PFSK-1 (cell line): Measurements from ENCODE around the gene NUDT11.

Source experiments
- FOXP2 ChIP-seq: optimal IDR thresholded peaks from 2 replicates; pipeline ENCODE3; 2011; ENCODE audit warnings: borderline replicate concordance, control low read depth, inconsistent platforms; ENCODE audit not compliant: insufficient read depth; ENCODE audit errors: extremely low read length, extremely low read depth
- POLR2AphosphoS5 ChIP-seq: IDR thresholded peaks from 2 replicates; pipeline ENCODE4 v1.6.1; 2012; ENCODE audit warnings: low read depth, mild to moderate bottlenecking, control low read depth, low read length, moderate library complexity
- SIN3A ChIP-seq: IDR thresholded peaks from 2 replicates; pipeline ENCODE4 v1.6.1; 2012; ENCODE audit warnings: mild to moderate bottlenecking, low read length, moderate library complexity, borderline replicate concordance; ENCODE audit not compliant: insufficient read depth
- TAF1 ChIP-seq: IDR thresholded peaks from 2 replicates; pipeline ENCODE4 v1.6.1; 2012; ENCODE audit warnings: low read length, control low read depth, borderline replicate concordance; ENCODE audit not compliant: insufficient read depth
- TF ChIP-seq, protein P1 (sequence below), 2 experiments: IDR thresholded peaks; 2 replicates each; pipeline versions ENCODE4 v1.6.1 to v1.8.0; 2011 to 2012; ENCODE audit warnings: low read depth in 2 of 2, low read length in 2 of 2, control low read depth in 1 of 2, inconsistent platforms in 1 of 2, mild to moderate bottlenecking in 1 of 2, moderate library complexity in 1 of 2; ENCODE audit not compliant: insufficient read depth in 1 of 2

The NUDT11 gene

DNA sequence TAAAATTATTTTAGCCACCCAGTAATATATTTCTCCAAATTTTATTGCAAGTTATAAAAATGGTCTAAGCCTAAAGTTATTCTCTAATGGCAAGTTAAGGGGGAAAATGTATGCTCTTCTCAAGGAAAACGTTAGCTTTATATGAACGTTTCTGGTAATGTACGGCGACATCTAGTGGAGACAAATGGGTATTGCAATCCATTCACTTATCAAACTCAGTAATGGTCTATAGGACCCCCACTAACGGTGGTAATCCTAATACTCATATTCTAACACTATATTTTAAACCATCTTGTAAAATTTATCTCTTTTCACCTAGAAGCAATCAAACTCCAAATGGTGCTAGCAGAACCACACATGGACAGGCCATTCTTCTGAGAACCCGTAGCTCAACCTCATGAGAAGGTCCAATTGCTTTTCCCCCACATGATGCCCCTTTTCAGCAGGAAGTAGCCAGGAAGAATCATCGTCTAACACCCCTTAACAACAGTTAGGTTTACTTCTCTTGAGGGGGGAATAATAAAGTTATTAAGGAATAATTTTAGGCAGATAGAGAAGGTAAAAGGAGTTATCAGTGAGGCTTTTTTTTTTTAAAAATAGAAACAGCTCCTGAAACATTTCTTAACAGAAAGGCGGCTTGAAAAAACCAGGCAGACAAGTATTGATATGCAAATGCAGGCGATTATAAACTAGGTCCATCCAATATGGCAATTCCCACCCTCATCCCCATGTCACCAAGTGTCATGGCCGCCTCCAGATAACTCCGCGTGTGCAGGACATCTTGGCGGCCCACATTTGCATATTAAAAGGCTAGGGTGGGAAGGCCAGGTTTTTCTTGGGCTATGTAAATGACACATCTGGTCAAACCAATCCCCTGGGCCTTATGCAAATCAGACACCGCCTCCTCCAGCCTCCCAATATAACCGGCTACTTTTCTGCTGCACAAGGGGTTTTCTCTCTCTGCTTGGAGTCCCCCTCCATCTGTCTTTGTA lies 35.0 kb downstream of the NUDT11 start:
- TF ChIP-seq, protein P1, sequence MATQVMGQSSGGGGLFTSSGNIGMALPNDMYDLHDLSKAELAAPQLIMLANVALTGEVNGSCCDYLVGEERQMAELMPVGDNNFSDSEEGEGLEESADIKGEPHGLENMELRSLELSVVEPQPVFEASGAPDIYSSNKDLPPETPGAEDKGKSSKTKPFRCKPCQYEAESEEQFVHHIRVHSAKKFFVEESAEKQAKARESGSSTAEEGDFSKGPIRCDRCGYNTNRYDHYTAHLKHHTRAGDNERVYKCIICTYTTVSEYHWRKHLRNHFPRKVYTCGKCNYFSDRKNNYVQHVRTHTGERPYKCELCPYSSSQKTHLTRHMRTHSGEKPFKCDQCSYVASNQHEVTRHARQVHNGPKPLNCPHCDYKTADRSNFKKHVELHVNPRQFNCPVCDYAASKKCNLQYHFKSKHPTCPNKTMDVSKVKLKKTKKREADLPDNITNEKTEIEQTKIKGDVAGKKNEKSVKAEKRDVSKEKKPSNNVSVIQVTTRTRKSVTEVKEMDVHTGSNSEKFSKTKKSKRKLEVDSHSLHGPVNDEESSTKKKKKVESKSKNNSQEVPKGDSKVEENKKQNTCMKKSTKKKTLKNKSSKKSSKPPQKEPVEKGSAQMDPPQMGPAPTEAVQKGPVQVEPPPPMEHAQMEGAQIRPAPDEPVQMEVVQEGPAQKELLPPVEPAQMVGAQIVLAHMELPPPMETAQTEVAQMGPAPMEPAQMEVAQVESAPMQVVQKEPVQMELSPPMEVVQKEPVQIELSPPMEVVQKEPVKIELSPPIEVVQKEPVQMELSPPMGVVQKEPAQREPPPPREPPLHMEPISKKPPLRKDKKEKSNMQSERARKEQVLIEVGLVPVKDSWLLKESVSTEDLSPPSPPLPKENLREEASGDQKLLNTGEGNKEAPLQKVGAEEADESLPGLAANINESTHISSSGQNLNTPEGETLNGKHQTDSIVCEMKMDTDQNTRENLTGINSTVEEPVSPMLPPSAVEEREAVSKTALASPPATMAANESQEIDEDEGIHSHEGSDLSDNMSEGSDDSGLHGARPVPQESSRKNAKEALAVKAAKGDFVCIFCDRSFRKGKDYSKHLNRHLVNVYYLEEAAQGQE (IDR thresholded peaks at IDR 0.05; ENCODE audit: insufficient read depth in 1 of 2, low read depth in 2 of 2, low read length in 2 of 2) = no peak
- no peak for TF ChIP-seq POLR2AphosphoS5
- TF ChIP-seq TAF1 = no peak
- TF ChIP-seq FOXP2 = no peak

DNA sequence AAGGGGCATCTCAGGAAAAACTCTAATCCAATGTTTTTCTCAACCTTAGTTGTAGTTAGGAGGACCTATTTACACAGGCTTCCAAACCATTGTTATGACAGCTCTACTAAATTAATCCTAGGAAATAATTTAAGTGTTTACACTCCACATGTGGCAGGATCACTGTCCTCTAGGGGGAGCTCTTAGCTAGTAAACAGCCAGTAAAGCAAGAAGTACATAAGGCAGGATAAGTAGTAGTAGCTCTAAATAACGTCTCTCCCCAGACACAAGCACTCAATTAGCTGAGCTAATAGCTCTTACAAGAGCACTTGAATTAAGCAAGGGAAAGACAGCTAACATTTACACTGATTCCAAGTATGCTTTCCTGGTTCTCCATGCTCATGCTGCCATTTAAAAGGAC lies 37.3 kb downstream of the NUDT11 start:
- no peak for TF ChIP-seq POLR2AphosphoS5
- TF ChIP-seq, protein P1 (IDR thresholded peaks at IDR 0.05; ENCODE audit: insufficient read depth in 1 of 2, low read depth in 2 of 2, low read length in 2 of 2) = no peak
- no peak for TF ChIP-seq TAF1
- TF ChIP-seq SIN3A = no peak
- TF ChIP-seq FOXP2 = no peak

DNA sequence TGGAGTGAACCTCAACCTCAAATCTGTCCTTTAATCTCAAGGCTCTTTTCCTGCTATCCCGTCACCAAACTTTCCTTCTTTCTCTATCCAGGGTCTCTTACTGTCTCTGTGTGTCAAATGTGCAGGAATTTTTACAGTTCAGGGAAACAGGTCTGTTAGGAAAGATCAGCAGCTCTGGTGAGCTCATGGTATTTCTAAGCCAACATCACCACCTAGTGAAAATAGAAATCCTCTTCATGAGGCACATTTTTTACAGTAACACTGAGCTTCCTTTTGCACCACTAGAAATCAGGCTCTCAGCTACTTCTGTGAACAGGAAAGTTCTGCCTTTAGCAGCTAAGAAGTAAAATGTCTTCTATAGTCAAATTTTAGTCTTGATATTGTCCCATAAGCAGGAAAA lies 39.6 kb downstream of the NUDT11 start:
- TF ChIP-seq POLR2AphosphoS5 = no peak
- TF ChIP-seq SIN3A = no peak
- TF ChIP-seq, protein P1 (IDR thresholded peaks at IDR 0.05; ENCODE audit: insufficient read depth in 1 of 2, low read depth in 2 of 2, low read length in 2 of 2) = no peak
- no peak for TF ChIP-seq FOXP2
- no peak for TF ChIP-seq TAF1

DNA sequence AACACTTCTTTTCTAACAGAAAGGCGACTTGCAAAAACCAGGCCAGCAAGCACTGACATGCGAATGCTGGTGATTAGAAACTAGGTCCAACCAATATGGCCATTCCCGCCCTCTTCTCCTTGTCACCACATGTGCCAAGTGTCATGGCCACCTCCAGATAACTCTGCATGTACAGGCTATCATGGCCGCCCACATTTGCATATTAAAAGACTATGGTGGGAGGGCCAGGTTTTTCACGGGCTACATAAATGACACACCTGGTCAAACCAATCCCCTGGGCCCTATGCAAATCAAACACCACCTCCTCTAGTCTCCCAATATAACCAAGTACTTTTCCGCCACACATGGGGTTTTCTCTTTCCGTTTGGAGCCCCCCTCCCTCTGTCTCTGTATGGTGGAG lies 40.1 kb downstream of the NUDT11 start:
- TF ChIP-seq FOXP2 = no peak
- TF ChIP-seq, protein P1 (IDR thresholded peaks at IDR 0.05; ENCODE audit: insufficient read depth in 1 of 2, low read depth in 2 of 2, low read length in 2 of 2) = no peak
- no peak for TF ChIP-seq TAF1
- no peak for TF ChIP-seq SIN3A
- no peak for TF ChIP-seq POLR2AphosphoS5

DNA sequence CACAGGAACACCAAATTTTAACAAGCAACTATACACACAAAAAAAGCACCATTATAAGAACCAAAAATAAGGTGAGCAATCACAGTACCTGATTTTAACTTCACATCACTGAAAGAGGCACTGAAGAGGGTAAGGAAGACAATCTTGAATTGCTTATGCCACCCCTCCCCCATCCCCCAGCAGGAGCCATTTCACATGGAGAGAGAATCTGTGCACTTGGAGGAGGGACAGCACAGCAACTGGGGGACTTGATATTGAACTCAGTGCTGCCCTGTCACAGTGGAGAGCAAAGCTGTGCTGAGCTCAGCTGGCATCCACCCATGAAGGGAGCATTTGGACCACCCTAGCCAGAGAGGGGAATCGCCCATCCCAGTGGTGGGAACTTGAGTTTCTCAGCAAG lies 56.0 kb downstream of the NUDT11 start:
- TF ChIP-seq POLR2AphosphoS5 = no peak
- no peak for TF ChIP-seq TAF1
- no peak for TF ChIP-seq FOXP2
- no peak for TF ChIP-seq SIN3A
- TF ChIP-seq, protein P1 (IDR thresholded peaks at IDR 0.05; ENCODE audit: insufficient read depth in 1 of 2, low read depth in 2 of 2, low read length in 2 of 2) = no peak
